ENCODE results near the gene KCNN1. TPM values are rescaled to one million over a fixed set of nuclear protein-coding genes. Genes with fewer than 3 reads are reported as not detected.

Gene KCNN1
- not detected in 2 replicates for total RNA-seq

GRCh38 chr19:17966550-17967256 is at the start of gene KCNN1:
TSS of gene KCNN1 (plus strand) at chr19:17967107. CDS start at chr19:17973889, 6,782 bp downstream.

GRCh38 chr19:17932485-17933338 is 34.2 kb upstream of the KCNN1 start, which contains the start of gene CCDC124:
TSS of gene CCDC124 (plus strand) at chr19:17933015. CDS start at chr19:17936421, 3,406 bp downstream.

GRCh38 chr19:18007917-18008673 is 41.2 kb downstream of the KCNN1 start, which contains the start of gene ARRDC2:
TSS of gene ARRDC2 (plus strand) at chr19:18008170. CDS start at chr19:18008311, 141 bp downstream.

Other genes with a start within 250 kb of the KCNN1 start
- gene MAP1S, start 247.6 kb upstream of the KCNN1 start, total RNA-seq, result 40.3 and 45.1 TPM in 2 replicates
- gene FCHO1, start 215.6 kb upstream of the KCNN1 start, total RNA-seq, result 1.3 and 5.4 TPM in 2 replicates
- 0.13 TPM in 1 of 2 replicates, not detected in the other for gene B3GNT3, start 172.0 kb upstream of the KCNN1 start, total RNA-seq
- gene INSL3, start 145.6 kb upstream of the KCNN1 start, total RNA-seq, result not detected in 2 replicates
- gene JAK3, start 119.1 kb upstream of the KCNN1 start, total RNA-seq, result 2.0 and 9.1 TPM in 2 replicates
- 1,802 and 2,236 TPM in 2 replicates for gene RPL18A, start 107.2 kb upstream of the KCNN1 start, total RNA-seq
- gene SLC5A5, start 95.2 kb upstream of the KCNN1 start, total RNA-seq, result not detected in 2 replicates
- gene CCDC124, start 34.1 kb upstream of the KCNN1 start, total RNA-seq, result 62.6 and 101 TPM in 2 replicates
- 6.2 and 10.9 TPM in 2 replicates for gene ARRDC2, start 41.1 kb downstream of the KCNN1 start, total RNA-seq
- gene IL12RB1, start 119.8 kb downstream of the KCNN1 start, total RNA-seq, result not detected in 2 replicates
- 2.0 and 5.8 TPM in 2 replicates for gene MAST3, start 130.7 kb downstream of the KCNN1 start, total RNA-seq
- 41.9 and 73.3 TPM in 2 replicates for gene PIK3R2, start 186.1 kb downstream of the KCNN1 start, total RNA-seq
- 22.2 TPM in 1 of 2 replicates, not detected in the other for gene IFI30, start 206.7 kb downstream of the KCNN1 start, total RNA-seq
- 21.3 and 45.8 TPM in 2 replicates for gene MPV17L2, start 226.1 kb downstream of the KCNN1 start, total RNA-seq
- 0.65 and 2.4 TPM in 2 replicates for gene RAB3A, start 236.9 kb downstream of the KCNN1 start, total RNA-seq